ENCODE results near the gene FBL.

DNA sequence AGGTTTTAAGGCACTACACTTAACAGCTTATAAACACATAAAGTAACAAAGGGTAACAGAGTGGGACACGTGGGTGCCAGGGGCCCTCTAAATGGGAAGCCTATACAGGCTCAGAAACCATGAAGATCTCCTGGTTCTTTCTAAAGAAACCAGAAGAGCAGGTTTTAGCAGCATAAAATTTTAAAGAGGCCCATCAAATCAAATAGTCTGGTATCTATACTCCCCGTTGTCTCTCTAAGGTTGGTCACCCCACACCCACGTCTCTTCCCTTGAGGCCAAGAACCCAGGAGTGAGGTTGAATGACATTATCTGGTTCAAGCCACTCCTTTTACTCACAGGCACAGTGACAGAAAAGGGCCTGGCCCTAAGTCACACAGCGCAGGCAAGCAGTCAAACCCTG, 7.6 kb downstream of the FBL start:
- TF ChIP-seq, protein P1, sequence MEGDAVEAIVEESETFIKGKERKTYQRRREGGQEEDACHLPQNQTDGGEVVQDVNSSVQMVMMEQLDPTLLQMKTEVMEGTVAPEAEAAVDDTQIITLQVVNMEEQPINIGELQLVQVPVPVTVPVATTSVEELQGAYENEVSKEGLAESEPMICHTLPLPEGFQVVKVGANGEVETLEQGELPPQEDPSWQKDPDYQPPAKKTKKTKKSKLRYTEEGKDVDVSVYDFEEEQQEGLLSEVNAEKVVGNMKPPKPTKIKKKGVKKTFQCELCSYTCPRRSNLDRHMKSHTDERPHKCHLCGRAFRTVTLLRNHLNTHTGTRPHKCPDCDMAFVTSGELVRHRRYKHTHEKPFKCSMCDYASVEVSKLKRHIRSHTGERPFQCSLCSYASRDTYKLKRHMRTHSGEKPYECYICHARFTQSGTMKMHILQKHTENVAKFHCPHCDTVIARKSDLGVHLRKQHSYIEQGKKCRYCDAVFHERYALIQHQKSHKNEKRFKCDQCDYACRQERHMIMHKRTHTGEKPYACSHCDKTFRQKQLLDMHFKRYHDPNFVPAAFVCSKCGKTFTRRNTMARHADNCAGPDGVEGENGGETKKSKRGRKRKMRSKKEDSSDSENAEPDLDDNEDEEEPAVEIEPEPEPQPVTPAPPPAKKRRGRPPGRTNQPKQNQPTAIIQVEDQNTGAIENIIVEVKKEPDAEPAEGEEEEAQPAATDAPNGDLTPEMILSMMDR (IDR thresholded peaks at IDR 0.05; ENCODE audit: low read depth, low read length, poor library complexity, severe bottlenecking): no peak
- no peak for TF ChIP-seq EZH2phosphoT487 (IDR thresholded peaks at IDR 0.05; ENCODE audit: borderline replicate concordance, low read length)
